OCI-LY7 (cell line): ENCODE data around the gene PDCD1. TPM values are rescaled to one million over a fixed set of nuclear protein-coding genes. Genes with fewer than 3 reads are reported as not detected.

Experiments used
- BruUV-seq: library from RNA; stranded (reverse); fragments of 400-500 nt; replicated peaks from 2 replicates; lab custom pipeline; 2021; lab: Mats Ljungman, UMichigan
- CTCF ChIA-PET: fragments of 300-600 bp; sonication (Branson Sonifier 250); formaldehyde crosslinking; loops from one replicate; lab custom pipeline; 2022; ENCODE audit warnings: antibody characterized with exemption; ENCODE audit not compliant: unreplicated experiment; lab: Charles Lee
- POLR2A ChIA-PET: fragments of 300-600 bp; sonication (Branson Sonifier 250); formaldehyde crosslinking; loops from one replicate; lab custom pipeline; 2022; ENCODE audit warnings: antibody characterized with exemption; lab: Charles Lee
- DNase-seq: peaks from one replicate; pipeline ENCODE4 v3.0.0-alpha.2; 2015; ENCODE audit warnings: low spot score
- H2AFZ ChIP-seq: fragments of 200-600 bp; sonication (generic), shearing (Covaris generic); 2 replicates; pipeline ENCODE4 v1.6.1; 2014; ENCODE audit warnings: mild to moderate bottlenecking, antibody characterized with exemption, low read length, moderate library complexity
- H3K27ac ChIP-seq: fragments of 200-600 bp; sonication (generic); 2 replicates; pipeline ENCODE4 v1.5.1; 2014; ENCODE audit warnings: mixed run types, low read depth, mild to moderate bottlenecking, moderate library complexity, low read length, inconsistent platforms; ENCODE audit not compliant: poor library complexity, severe bottlenecking
- H3K36me3 ChIP-seq: fragments of 200-600 bp; sonication (generic); 2 replicates; pipeline ENCODE4 v1.6.1; 2014; ENCODE audit warnings: mild to moderate bottlenecking, antibody characterized with exemption, low read length, moderate library complexity, mixed read lengths; ENCODE audit not compliant: insufficient read depth
- H3K4me1 ChIP-seq: fragments of 200-600 bp; sonication (generic); 2 replicates; pipeline ENCODE4 v1.5.1; 2014; ENCODE audit warnings: mild to moderate bottlenecking, low read length; ENCODE audit not compliant: insufficient read depth, poor library complexity, severe bottlenecking
- H3K4me2 ChIP-seq: fragments of 200-600 bp; sonication (generic); 2 replicates; pipeline ENCODE4 v1.6.1; 2014; ENCODE audit warnings: mild to moderate bottlenecking, low read length
- H3K4me3 ChIP-seq: fragments of 200-600 bp; sonication (generic); 2 replicates; pipeline ENCODE4 v1.5.1; 2014; ENCODE audit warnings: mild to moderate bottlenecking, low read depth, low read length; ENCODE audit not compliant: poor library complexity, severe bottlenecking
- H3K79me2 ChIP-seq: fragments of 200-600 bp; sonication (generic); 2 replicates; pipeline ENCODE4 v1.6.1; 2016; ENCODE audit warnings: low read depth, mild to moderate bottlenecking, low read length, moderate library complexity, mixed read lengths; ENCODE audit not compliant: insufficient read depth
- H3K9me2 ChIP-seq: fragments of 200-600 bp; sonication (generic); 2 replicates; pipeline ENCODE4 v1.6.1; 2016; ENCODE audit warnings: mild to moderate bottlenecking, low read length, mixed read lengths; ENCODE audit not compliant: insufficient read depth
- H3K9me3 ChIP-seq: fragments of 200-600 bp; sonication (generic); 2 replicates; pipeline ENCODE4 v1.6.1; 2014; ENCODE audit warnings: mild to moderate bottlenecking, mixed run types, low read length, mixed read lengths
- H4K20me1 ChIP-seq: fragments of 200-600 bp; sonication (generic); 2 replicates; pipeline ENCODE4 v1.6.1; 2014; ENCODE audit warnings: mild to moderate bottlenecking, antibody characterized with exemption, low read length, moderate library complexity, mixed read lengths; ENCODE audit not compliant: insufficient read depth
- CTCF ChIP-seq: fragments of 200-600 bp; sonication (generic); conservative IDR thresholded peaks from 2 replicates; pipeline ENCODE4 v1.5.1; 2014; ENCODE audit warnings: mild to moderate bottlenecking, antibody characterized with exemption, low read length, moderate library complexity, mixed read lengths
- EZH2phosphoT487 ChIP-seq: fragments of 200-600 bp; sonication (generic); IDR thresholded peaks from 2 replicates; pipeline ENCODE4 v1.6.1; 2018; ENCODE audit warnings: low read depth, borderline replicate concordance, mild to moderate bottlenecking, mixed run types, antibody characterized with exemption, low read length, moderate library complexity, mixed read lengths
- intact Hi-C: fragments of 100-400 bp; cut with micrococcal nuclease; formaldehyde crosslinking; loops from one replicate; pipeline ENCODE4 v1.10.0; 2022; ENCODE audit not compliant: unreplicated experiment
- total RNA-seq, 2 experiments: library from RNA; depleted of rRNA in 1 of 2; stranded (reverse); fragments of >200 nt in 1 of 2; shearing (Covaris generic) in 1 of 2; gene quantifications; 2 replicates each; pipeline ENCODE4 v1.2.3, GENCODE V29; 2014 to 2022

Gene PDCD1
- total RNA-seq, 2 experiments from 2014 or later: not detected

- Histone ChIP-seq H3K4me2 (no peak overlapping the region), H3K9me2 (no peaks in the 10 kb centered on the region), H3K79me2 (no peaks in the 10 kb centered on the region), H3K4me3 (no peak overlapping the region), H3K4me1 (no peaks in the 10 kb centered on the region), H3K27ac (no peak overlapping the region), H3K9me3 (peaks cover 13% of the 10 kb centered on the region; the same call in 1 of the 2 replicates), H4K20me1 (no peaks in the 10 kb centered on the region), H2AFZ (no peak overlapping the region), H3K36me3 (no peaks in the 10 kb centered on the region)
- no peak for TF ChIP-seq CTCF
- no peak for TF ChIP-seq EZH2phosphoT487
- intact Hi-C loops: no loop called here
- BruUV-seq: no TSS peak
- DNase-seq: no peak
- CTCF ChIA-PET: interaction anchor here (0.6 kb wide), 1 partner anchor 34 kb away, joined by 8 read pairs; no protein-coding TSS in a partner anchor
- POLR2A ChIA-PET: no interaction called here
Measured at GRCh38 chr2:241865957-241866789, 7.5 kb upstream of the PDCD1 start.

- no peak overlapping the region for H2AFZ ChIP-seq
- no peaks in the 10 kb centered on the region for H3K9me2 ChIP-seq
- ChIA-PET CTCF (interaction anchor here (0.6 kb wide), 1 partner anchor 34 kb away, joined by 8 read pairs; no protein-coding TSS in a partner anchor), POLR2A (no interaction called here)
- TF ChIP-seq EZH2phosphoT487: no peak
- no peak for TF ChIP-seq CTCF
- BruUV-seq: no TSS peak
- H3K36me3 ChIP-seq: no peaks in the 10 kb centered on the region
- H3K27ac ChIP-seq: no peak overlapping the region
- intact Hi-C loops: no loop called here
- H3K4me1 ChIP-seq: no peaks in the 10 kb centered on the region
- H3K9me3 ChIP-seq: peaks cover 13% of the 10 kb centered on the region; the same call in 1 of the 2 replicates
- no peak overlapping the region for H3K4me3 ChIP-seq
- DNase-seq: no peak
- H3K79me2 ChIP-seq: no peaks in the 10 kb centered on the region
- no peaks in the 10 kb centered on the region for H4K20me1 ChIP-seq
- H3K4me2 ChIP-seq: no peak overlapping the region
Measured at GRCh38 chr2:241865416-241865956, 6.8 kb upstream of the PDCD1 start.

GRCh38 chr2:241864850-241865213 lies 6.1 kb upstream of the PDCD1 start:
- Histone ChIP-seq H3K4me1 (peaks cover 4% of the 10 kb centered on the region), H2AFZ (no peak overlapping the region), H3K4me2 (no peak overlapping the region), H3K9me3 (peaks cover 13% of the 10 kb centered on the region; the same call in 1 of the 2 replicates), H3K9me2 (no peaks in the 10 kb centered on the region), H3K36me3 (no peaks in the 10 kb centered on the region), H3K79me2 (no peaks in the 10 kb centered on the region), H4K20me1 (no peaks in the 10 kb centered on the region), H3K27ac (no peak overlapping the region), H3K4me3 (no peak overlapping the region)
- intact Hi-C loops: no loop called here
- CTCF ChIA-PET: no interaction called here
- TF ChIP-seq CTCF (no peak), EZH2phosphoT487 (no peak)
- DNase-seq: no peak
- BruUV-seq: no TSS peak
- POLR2A ChIA-PET: no interaction called here
